GM23338 (cell line): ENCODE data around the gene ERN1. TPM values are rescaled to one million over a fixed set of nuclear protein-coding genes. Genes with fewer than 3 reads are reported as not detected.

ENCODE experiments used
- ATAC-seq: fragments of 200-7000 bp; cut with Tn5 transposase; 3 replicates; pipeline ENCODE4 v1.9.1; 2020
- DNase-seq: peaks from one replicate; pipeline ENCODE4 v3.0.0-alpha.2; 2015; ENCODE audit warnings: low spot score
- H2AFZ ChIP-seq: fragments of 200-600 bp; sonication (generic); 2 replicates; pipeline ENCODE4 v1.8.0; 2016; ENCODE audit warnings: antibody characterized with exemption, mild to moderate bottlenecking, moderate library complexity
- H3F3A ChIP-seq: fragments of 200-600 bp; sonication (generic); replicated peaks from 2 replicates; pipeline ENCODE4 v1.8.0; 2017; ENCODE audit warnings: antibody characterized with exemption, mixed run types, low read depth
- H3K27ac ChIP-seq: fragments of 200-600 bp; sonication (generic); 2 replicates; pipeline ENCODE4 v1.6.1; 2016; ENCODE audit warnings: low read depth
- H3K27me3 ChIP-seq: fragments of 200-600 bp; sonication (generic); 2 replicates; pipeline ENCODE4 v1.8.0; 2016; ENCODE audit warnings: mild to moderate bottlenecking, mixed run types, moderate library complexity; ENCODE audit not compliant: insufficient read depth
- H3K36me3 ChIP-seq: fragments of 200-600 bp; sonication (generic); 2 replicates; pipeline ENCODE4 v1.8.0; 2016; ENCODE audit warnings: mild to moderate bottlenecking; ENCODE audit not compliant: insufficient read depth
- H3K4me1 ChIP-seq: fragments of 200-600 bp; sonication (generic); 2 replicates; pipeline ENCODE4 v1.8.0; 2016; ENCODE audit warnings: mild to moderate bottlenecking, moderate library complexity; ENCODE audit not compliant: insufficient read depth
- H3K4me2 ChIP-seq: fragments of 200-600 bp; sonication (generic); 2 replicates; pipeline ENCODE4 v1.7.1; 2017; ENCODE audit warnings: mixed run types
- H3K4me3 ChIP-seq: fragments of 200-600 bp; sonication (generic); 2 replicates; pipeline ENCODE4 v1.6.1; 2016; ENCODE audit warnings: mixed run types
- H3K79me2 ChIP-seq: fragments of 200-600 bp; sonication (generic); replicated peaks from 2 replicates; pipeline ENCODE4 v1.8.0; 2017; ENCODE audit warnings: mild to moderate bottlenecking; ENCODE audit not compliant: insufficient read depth
- H3K9me2 ChIP-seq: fragments of 200-600 bp; sonication (generic); 2 replicates; pipeline ENCODE4 v1.8.0; 2017; ENCODE audit not compliant: insufficient read depth
- H4K20me1 ChIP-seq: fragments of 200-600 bp; sonication (generic); replicated peaks from 2 replicates; pipeline ENCODE4 v1.8.0; 2017; ENCODE audit warnings: mild to moderate bottlenecking; ENCODE audit not compliant: insufficient read depth
- H3K27ac Mint-ChIP-seq: 2 replicates; pipeline ENCODE4 v1.8.0; 2020; ENCODE audit warnings: inconsistent platforms, mild to moderate bottlenecking, moderate library complexity, mixed read lengths
- H3K27me3 Mint-ChIP-seq: 3 replicates; pipeline ENCODE4 v1.8.0; 2022; ENCODE audit warnings: low read depth, mild to moderate bottlenecking, moderate library complexity, mixed read lengths, inconsistent platforms; ENCODE audit not compliant: insufficient read depth, poor library complexity
- H3K36me3 Mint-ChIP-seq: 3 replicates; pipeline ENCODE4 v1.8.0; 2021; ENCODE audit warnings: low read depth, mild to moderate bottlenecking, inconsistent platforms, moderate library complexity, mixed read lengths
- H3K4me1 Mint-ChIP-seq: 3 replicates; pipeline ENCODE4 v1.8.0; 2020; ENCODE audit warnings: mild to moderate bottlenecking, inconsistent platforms, mixed read lengths
- H3K4me3 Mint-ChIP-seq: 3 replicates; pipeline ENCODE4 v1.8.0; 2021; ENCODE audit warnings: moderate library complexity, mild to moderate bottlenecking, inconsistent platforms, mixed read lengths
- H3K9me3 Mint-ChIP-seq: 3 replicates; pipeline ENCODE4 v1.8.0; 2020; ENCODE audit warnings: moderate library complexity, mild to moderate bottlenecking, inconsistent platforms, mixed read lengths
- CREB1 ChIP-seq: fragments of 250-450 bp; sonication (Bioruptor Pico); IDR thresholded peaks from 2 replicates; pipeline ENCODE4 v1.5.0; 2020; ENCODE audit warnings: low read depth, mild to moderate bottlenecking, moderate library complexity
- EZH2 ChIP-seq: fragments of 200-600 bp; sonication (generic); IDR thresholded peaks from one replicate; pipeline ENCODE4 v1.8.0; 2017; ENCODE audit warnings: antibody characterized with exemption, mild to moderate bottlenecking, low read depth; ENCODE audit not compliant: unreplicated experiment
- EZH2phosphoT487 ChIP-seq: fragments of 200-600 bp; sonication (generic); IDR thresholded peaks from one replicate; pipeline ENCODE4 v1.8.1; 2018; ENCODE audit warnings: antibody characterized with exemption; ENCODE audit not compliant: unreplicated experiment
- JUNB ChIP-seq: IDR thresholded peaks from one replicate; pipeline ENCODE4 v1.6.1; 2016; ENCODE audit warnings: antibody characterized with exemption; ENCODE audit not compliant: unreplicated experiment
- NANOG ChIP-seq: IDR thresholded peaks from 2 replicates; pipeline ENCODE4 v1.6.1; 2016; ENCODE audit warnings: antibody characterized with exemption, borderline replicate concordance
- POLR2AphosphoS5 ChIP-seq: IDR thresholded peaks from 2 replicates; pipeline ENCODE4 v1.6.1; 2016; ENCODE audit warnings: antibody characterized with exemption, low read depth
- STAT1 ChIP-seq: IDR thresholded peaks from one replicate; pipeline ENCODE4 v1.6.1; 2016; ENCODE audit warnings: antibody characterized with exemption; ENCODE audit not compliant: unreplicated experiment
- ZNF331 ChIP-seq: fragments of 250-450 bp; sonication (Bioruptor Pico); IDR thresholded peaks from 2 replicates; pipeline ENCODE4 v1.5.0; 2020; ENCODE audit warnings: low read depth, mild to moderate bottlenecking, moderate library complexity
- ZNF462 ChIP-seq: fragments of 250-450 bp; sonication (Bioruptor Pico); IDR thresholded peaks from 2 replicates; pipeline ENCODE4 v1.5.0; 2020; ENCODE audit warnings: mild to moderate bottlenecking, moderate library complexity
- polyA plus RNA-seq: library from polyadenylated mRNA; unstranded; fragments of >200 nt; fragmentation: Nextera tagmentation; extraction: Ambion mirVana; gene quantifications from 2 replicates; pipeline ENCODE4 v1.2.1, GENCODE V29; 2016
- total RNA-seq: library from RNA; depleted of rRNA; stranded (reverse); fragments of >200 nt; shearing (Covaris generic); gene quantifications from 2 replicates; pipeline ENCODE4 v1.2.3, GENCODE V29; 2014
- TF ChIP-seq, protein P1 (sequence below), 2 experiments: fragments of 200-600 bp in 1 of 2; sonication (generic) in 1 of 2; conservative IDR thresholded peaks; 2 replicates each; pipeline versions ENCODE4 v1.5.1 to v1.6.1; 2016 to 2017; ENCODE audit warnings: antibody characterized with exemption in 2 of 2, low read depth in 2 of 2, mild to moderate bottlenecking in 2 of 2, moderate library complexity in 1 of 2
- TF ChIP-seq, protein P2 (sequence below): IDR thresholded peaks from one replicate; pipeline ENCODE4 v1.6.1; 2018; ENCODE audit warnings: antibody characterized with exemption; ENCODE audit not compliant: unreplicated experiment
- TF ChIP-seq, protein P3 (sequence below): IDR thresholded peaks from 2 replicates; pipeline ENCODE4 v1.6.1; 2016; ENCODE audit warnings: antibody characterized with exemption

The ERN1 gene
- total and polyA plus RNA-seq, 2 experiments from 2014 or later = 5.9 to 7.5 TPM

DNA sequence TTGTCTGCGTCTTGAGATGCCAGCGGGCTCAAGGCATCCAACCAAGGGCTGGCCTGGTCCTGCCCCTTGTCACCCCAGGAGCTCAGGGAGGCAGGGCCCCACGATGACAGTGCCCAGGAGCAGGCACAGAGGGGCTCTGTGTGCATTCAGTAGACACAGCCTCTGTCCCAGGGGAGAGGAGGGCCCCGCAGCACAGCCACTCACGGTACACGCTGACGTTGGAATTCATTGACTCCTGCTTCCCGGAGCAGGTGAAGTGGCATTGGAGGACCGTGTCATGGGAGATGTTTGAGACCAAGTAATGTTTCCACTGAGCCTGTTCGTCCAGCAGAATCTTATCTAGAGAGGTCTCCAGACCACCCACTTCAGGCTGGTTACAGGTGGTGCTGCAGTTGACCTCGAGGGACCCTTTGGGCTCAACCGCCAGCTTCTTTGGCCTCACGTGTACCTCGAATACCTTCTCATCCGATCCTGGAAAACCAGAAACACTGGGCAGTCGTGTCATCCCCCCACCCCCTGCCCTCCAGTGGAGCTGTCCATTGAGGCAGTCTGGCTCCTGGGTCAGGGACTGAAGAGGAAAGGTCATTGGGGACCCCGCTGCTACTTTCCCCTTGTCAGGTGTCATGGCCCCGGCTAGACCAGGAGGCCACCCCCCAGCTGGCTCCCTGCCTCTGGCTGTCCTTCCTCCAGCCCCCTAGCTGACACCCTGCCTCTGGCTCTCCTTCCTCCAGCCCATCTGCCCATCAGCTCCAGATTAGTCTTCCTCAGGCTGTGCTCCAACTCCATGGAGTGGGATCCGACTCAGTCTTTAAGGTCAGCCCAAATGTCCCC, 124.8 kb downstream of the ERN1 start (continued):
- TF ChIP-seq ZNF462 (no peak), CREB1 (CRISPR knock-in tag) (no peak)

DNA sequence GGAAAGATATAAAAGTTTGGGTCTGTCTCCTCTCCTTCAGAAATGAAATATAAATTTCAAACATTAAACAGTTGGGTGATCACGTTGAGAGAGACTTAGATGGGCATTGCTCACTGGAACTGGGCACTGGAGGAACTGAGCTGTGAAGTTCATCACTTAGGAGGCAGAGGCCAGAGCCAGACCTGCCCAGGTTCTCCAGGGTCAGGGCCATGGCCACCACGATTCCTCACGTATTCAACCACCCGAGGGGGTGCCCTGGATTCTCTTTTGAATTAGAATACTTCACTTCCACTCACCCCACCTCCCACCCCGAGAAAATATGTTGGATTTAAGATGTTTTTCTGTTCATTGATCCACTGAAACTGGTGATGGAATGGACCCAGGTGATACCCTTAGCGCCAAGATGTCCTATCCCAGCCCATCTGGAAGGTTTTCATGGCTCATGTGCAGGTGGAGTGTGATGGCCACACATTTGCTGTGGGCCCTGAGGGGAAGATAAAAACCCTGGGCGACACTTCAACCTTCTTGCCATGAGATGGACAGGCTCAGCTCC, 125.7 kb downstream of the ERN1 start:
- no peaks in the 10 kb centered on the region for H3K36me3 Mint-ChIP-seq
- DNase-seq = no peak
- Histone ChIP-seq H4K20me1 (no peaks in the 10 kb centered on the region), H3K79me2 (no peaks in the 10 kb centered on the region), H3F3A (no peaks in the 10 kb centered on the region), H3K4me2 (no peak overlapping the region), H3K9me2 (no peaks in the 10 kb centered on the region), H3K4me3 (no peak overlapping the region), H3K4me1 (no peaks in the 10 kb centered on the region), H2AFZ (no peak overlapping the region), H3K27me3 (peaks cover 6% of the 10 kb centered on the region; the same call in 1 of the 2 replicates), H3K27ac (no peak overlapping the region), H3K36me3 (no peaks in the 10 kb centered on the region)
- H3K4me3 Mint-ChIP-seq = no peak overlapping the region
- H3K27ac Mint-ChIP-seq = no peak overlapping the region
- no peak for ATAC-seq
- peaks cover 18% of the 10 kb centered on the region for H3K27me3 Mint-ChIP-seq
- peaks cover 15% of the 10 kb centered on the region for H3K4me1 Mint-ChIP-seq
- H3K9me3 Mint-ChIP-seq = no peaks in the 10 kb centered on the region; the same call in 2 of the 3 replicates
- TF ChIP-seq EZH2phosphoT487 = no peak
- no peak for TF ChIP-seq JUNB
- TF ChIP-seq, protein P1, sequence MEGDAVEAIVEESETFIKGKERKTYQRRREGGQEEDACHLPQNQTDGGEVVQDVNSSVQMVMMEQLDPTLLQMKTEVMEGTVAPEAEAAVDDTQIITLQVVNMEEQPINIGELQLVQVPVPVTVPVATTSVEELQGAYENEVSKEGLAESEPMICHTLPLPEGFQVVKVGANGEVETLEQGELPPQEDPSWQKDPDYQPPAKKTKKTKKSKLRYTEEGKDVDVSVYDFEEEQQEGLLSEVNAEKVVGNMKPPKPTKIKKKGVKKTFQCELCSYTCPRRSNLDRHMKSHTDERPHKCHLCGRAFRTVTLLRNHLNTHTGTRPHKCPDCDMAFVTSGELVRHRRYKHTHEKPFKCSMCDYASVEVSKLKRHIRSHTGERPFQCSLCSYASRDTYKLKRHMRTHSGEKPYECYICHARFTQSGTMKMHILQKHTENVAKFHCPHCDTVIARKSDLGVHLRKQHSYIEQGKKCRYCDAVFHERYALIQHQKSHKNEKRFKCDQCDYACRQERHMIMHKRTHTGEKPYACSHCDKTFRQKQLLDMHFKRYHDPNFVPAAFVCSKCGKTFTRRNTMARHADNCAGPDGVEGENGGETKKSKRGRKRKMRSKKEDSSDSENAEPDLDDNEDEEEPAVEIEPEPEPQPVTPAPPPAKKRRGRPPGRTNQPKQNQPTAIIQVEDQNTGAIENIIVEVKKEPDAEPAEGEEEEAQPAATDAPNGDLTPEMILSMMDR (conservative IDR thresholded peaks at IDR 0.05; ENCODE audit: low read depth in 2 of 2) = no peak
- TF ChIP-seq, protein P2, sequence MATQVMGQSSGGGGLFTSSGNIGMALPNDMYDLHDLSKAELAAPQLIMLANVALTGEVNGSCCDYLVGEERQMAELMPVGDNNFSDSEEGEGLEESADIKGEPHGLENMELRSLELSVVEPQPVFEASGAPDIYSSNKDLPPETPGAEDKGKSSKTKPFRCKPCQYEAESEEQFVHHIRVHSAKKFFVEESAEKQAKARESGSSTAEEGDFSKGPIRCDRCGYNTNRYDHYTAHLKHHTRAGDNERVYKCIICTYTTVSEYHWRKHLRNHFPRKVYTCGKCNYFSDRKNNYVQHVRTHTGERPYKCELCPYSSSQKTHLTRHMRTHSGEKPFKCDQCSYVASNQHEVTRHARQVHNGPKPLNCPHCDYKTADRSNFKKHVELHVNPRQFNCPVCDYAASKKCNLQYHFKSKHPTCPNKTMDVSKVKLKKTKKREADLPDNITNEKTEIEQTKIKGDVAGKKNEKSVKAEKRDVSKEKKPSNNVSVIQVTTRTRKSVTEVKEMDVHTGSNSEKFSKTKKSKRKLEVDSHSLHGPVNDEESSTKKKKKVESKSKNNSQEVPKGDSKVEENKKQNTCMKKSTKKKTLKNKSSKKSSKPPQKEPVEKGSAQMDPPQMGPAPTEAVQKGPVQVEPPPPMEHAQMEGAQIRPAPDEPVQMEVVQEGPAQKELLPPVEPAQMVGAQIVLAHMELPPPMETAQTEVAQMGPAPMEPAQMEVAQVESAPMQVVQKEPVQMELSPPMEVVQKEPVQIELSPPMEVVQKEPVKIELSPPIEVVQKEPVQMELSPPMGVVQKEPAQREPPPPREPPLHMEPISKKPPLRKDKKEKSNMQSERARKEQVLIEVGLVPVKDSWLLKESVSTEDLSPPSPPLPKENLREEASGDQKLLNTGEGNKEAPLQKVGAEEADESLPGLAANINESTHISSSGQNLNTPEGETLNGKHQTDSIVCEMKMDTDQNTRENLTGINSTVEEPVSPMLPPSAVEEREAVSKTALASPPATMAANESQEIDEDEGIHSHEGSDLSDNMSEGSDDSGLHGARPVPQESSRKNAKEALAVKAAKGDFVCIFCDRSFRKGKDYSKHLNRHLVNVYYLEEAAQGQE = no peak
- TF ChIP-seq EZH2 = no peak
- TF ChIP-seq ZNF331 = no peak
- TF ChIP-seq, protein P3, sequence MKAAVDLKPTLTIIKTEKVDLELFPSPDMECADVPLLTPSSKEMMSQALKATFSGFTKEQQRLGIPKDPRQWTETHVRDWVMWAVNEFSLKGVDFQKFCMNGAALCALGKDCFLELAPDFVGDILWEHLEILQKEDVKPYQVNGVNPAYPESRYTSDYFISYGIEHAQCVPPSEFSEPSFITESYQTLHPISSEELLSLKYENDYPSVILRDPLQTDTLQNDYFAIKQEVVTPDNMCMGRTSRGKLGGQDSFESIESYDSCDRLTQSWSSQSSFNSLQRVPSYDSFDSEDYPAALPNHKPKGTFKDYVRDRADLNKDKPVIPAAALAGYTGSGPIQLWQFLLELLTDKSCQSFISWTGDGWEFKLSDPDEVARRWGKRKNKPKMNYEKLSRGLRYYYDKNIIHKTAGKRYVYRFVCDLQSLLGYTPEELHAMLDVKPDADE = no peak
- TF ChIP-seq POLR2AphosphoS5 = no peak
- TF ChIP-seq NANOG = no peak
- TF ChIP-seq STAT1 = no peak
